K562 (cell line): ENCODE measurements around the gene SLFNL1.

Experiments used
- CHD1 ChIP-seq: fragments of 200-600 bp; sonication (generic); IDR thresholded peaks from one replicate; pipeline ENCODE4 v1.6.1; 2012; ENCODE audit warnings: mild to moderate bottlenecking, moderate library complexity, low read length, inconsistent platforms
- EP300 ChIP-seq: IDR thresholded peaks from 2 replicates; pipeline ENCODE4 v1.6.1; 2012; ENCODE audit warnings: low read length, improper control_type of control experiment
- NCOA2 ChIP-seq, 2 experiments: fragments of 450-650 bp; IDR thresholded peaks; 2 replicates each; pipeline ENCODE4 v1.6.1; 2018; ENCODE audit warnings: mild to moderate bottlenecking in 2 of 2, moderate library complexity in 1 of 2; ENCODE audit not compliant: partially characterized antibody in 2 of 2
- NRF1 ChIP-seq, 2 experiments: fragments of 450-650 bp; IDR thresholded peaks in 1 of 2; conservative IDR thresholded peaks in 1 of 2; 2 replicates each; pipeline ENCODE4 v1.6.1; 2014; ENCODE audit warnings: mild to moderate bottlenecking in 2 of 2
- TCF7L2 ChIP-seq: fragments of 150-350 bp; IDR thresholded peaks from 2 replicates; pipeline ENCODE4 v1.6.1; 2016; ENCODE audit warnings: low read depth, mild to moderate bottlenecking, low read length, moderate library complexity
- TF ChIP-seq, protein P1 (sequence below), 2 experiments: fragments of 450-650 bp; formaldehyde crosslinking in 1 of 2; IDR thresholded peaks; 2 replicates each; pipeline versions ENCODE4 v1.4.0 to v1.6.1; 2014 to 2020; ENCODE audit warnings: mild to moderate bottlenecking in 2 of 2, borderline replicate concordance in 1 of 2, low read depth in 1 of 2
- TF ChIP-seq, protein P2 (sequence below): sonication (generic); formaldehyde crosslinking; IDR thresholded peaks from 2 replicates; pipeline ENCODE4 v1.8.1; 2023; ENCODE audit warnings: missing genetic modification reagents, mild to moderate bottlenecking, borderline replicate concordance

GRCh38 chr1:41032147-41032546 lies 10.6 kb upstream of the SLFNL1 start:
- no peak for TF ChIP-seq NRF1 (conservative IDR thresholded peaks at IDR 0.05 in 1 of 2, IDR thresholded peaks at IDR 0.05 in 1 of 2)
- no peak for TF ChIP-seq NCOA2 (IDR thresholded peaks at IDR 0.05; ENCODE audit: partially characterized antibody in 2 of 2)
- TF ChIP-seq EP300, result no peak
- TF ChIP-seq CHD1, result no peak
- TF ChIP-seq, protein P1, sequence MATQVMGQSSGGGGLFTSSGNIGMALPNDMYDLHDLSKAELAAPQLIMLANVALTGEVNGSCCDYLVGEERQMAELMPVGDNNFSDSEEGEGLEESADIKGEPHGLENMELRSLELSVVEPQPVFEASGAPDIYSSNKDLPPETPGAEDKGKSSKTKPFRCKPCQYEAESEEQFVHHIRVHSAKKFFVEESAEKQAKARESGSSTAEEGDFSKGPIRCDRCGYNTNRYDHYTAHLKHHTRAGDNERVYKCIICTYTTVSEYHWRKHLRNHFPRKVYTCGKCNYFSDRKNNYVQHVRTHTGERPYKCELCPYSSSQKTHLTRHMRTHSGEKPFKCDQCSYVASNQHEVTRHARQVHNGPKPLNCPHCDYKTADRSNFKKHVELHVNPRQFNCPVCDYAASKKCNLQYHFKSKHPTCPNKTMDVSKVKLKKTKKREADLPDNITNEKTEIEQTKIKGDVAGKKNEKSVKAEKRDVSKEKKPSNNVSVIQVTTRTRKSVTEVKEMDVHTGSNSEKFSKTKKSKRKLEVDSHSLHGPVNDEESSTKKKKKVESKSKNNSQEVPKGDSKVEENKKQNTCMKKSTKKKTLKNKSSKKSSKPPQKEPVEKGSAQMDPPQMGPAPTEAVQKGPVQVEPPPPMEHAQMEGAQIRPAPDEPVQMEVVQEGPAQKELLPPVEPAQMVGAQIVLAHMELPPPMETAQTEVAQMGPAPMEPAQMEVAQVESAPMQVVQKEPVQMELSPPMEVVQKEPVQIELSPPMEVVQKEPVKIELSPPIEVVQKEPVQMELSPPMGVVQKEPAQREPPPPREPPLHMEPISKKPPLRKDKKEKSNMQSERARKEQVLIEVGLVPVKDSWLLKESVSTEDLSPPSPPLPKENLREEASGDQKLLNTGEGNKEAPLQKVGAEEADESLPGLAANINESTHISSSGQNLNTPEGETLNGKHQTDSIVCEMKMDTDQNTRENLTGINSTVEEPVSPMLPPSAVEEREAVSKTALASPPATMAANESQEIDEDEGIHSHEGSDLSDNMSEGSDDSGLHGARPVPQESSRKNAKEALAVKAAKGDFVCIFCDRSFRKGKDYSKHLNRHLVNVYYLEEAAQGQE (IDR thresholded peaks at IDR 0.05; ENCODE audit: borderline replicate concordance), result no peak
- TF ChIP-seq, protein P1 (CRISPR knock-in tag; IDR thresholded peaks at IDR 0.05; ENCODE audit: low read depth), result no peak
- TF ChIP-seq, protein P2, sequence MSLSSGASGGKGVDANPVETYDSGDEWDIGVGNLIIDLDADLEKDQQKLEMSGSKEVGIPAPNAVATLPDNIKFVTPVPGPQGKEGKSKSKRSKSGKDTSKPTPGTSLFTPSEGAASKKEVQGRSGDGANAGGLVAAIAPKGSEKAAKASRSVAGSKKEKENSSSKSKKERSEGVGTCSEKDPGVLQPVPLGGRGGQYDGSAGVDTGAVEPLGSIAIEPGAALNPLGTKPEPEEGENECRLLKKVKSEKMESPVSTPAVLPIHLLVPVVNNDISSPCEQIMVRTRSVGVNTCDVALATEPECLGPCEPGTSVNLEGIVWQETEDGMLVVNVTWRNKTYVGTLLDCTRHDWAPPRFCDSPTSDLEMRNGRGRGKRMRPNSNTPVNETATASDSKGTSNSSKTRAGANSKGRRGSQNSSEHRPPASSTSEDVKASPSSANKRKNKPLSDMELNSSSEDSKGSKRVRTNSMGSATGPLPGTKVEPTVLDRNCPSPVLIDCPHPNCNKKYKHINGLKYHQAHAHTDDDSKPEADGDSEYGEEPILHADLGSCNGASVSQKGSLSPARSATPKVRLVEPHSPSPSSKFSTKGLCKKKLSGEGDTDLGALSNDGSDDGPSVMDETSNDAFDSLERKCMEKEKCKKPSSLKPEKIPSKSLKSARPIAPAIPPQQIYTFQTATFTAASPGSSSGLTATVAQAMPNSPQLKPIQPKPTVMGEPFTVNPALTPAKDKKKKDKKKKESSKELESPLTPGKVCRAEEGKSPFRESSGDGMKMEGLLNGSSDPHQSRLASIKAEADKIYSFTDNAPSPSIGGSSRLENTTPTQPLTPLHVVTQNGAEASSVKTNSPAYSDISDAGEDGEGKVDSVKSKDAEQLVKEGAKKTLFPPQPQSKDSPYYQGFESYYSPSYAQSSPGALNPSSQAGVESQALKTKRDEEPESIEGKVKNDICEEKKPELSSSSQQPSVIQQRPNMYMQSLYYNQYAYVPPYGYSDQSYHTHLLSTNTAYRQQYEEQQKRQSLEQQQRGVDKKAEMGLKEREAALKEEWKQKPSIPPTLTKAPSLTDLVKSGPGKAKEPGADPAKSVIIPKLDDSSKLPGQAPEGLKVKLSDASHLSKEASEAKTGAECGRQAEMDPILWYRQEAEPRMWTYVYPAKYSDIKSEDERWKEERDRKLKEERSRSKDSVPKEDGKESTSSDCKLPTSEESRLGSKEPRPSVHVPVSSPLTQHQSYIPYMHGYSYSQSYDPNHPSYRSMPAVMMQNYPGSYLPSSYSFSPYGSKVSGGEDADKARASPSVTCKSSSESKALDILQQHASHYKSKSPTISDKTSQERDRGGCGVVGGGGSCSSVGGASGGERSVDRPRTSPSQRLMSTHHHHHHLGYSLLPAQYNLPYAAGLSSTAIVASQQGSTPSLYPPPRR (CRISPR knock-in tag), result no peak
- no peak for TF ChIP-seq TCF7L2
